CD4-positive, alpha-beta T cell treated with Interleukin-17A for 1 hour (primary cell): ENCODE measurements around the gene C1orf53.
"Not testable (repeated sequence)": the region's sequence is repeated elsewhere in the genome, so short reads cannot be mapped to it uniquely, and the experiment has no call there.

Source experiments
- DNase-seq: peaks from one replicate; pipeline ENCODE4 v3.0.0-alpha.2; 2020

The C1orf53 gene

GRCh38 chr1:197902454-197903195, at the start of gene C1orf53:
TSS of gene C1orf53 (plus strand) at chr1:197902630. CDS start at chr1:197902650, 20 bp downstream.
- peak; percentile 78 for DNase-seq

GRCh38 chr1:197855751-197856150, 46.7 kb upstream of the C1orf53 start:
- not testable (repeated sequence) for DNase-seq

GRCh38 chr1:197857477-197857876, 45.0 kb upstream of the C1orf53 start:
- no peak for DNase-seq

- no peak for DNase-seq
These were observed 43.4 kb upstream of the C1orf53 start for GRCh38 chr1:197859024-197859423.

GRCh38 chr1:197862221-197862620, 40.2 kb upstream of the C1orf53 start:
- no peak for DNase-seq

- DNase-seq = no peak
These were observed 39.8 kb upstream of the C1orf53 start for GRCh38 chr1:197862671-197863070.

- DNase-seq = no peak
These were observed 36.6 kb upstream of the C1orf53 start for GRCh38 chr1:197865809-197866208.

GRCh38 chr1:197868751-197869489, 33.5 kb upstream of the C1orf53 start:
- DNase-seq = peak; percentile 68

GRCh38 chr1:197869490-197870077, 32.8 kb upstream of the C1orf53 start:
- DNase-seq = no peak

- no peak for DNase-seq
These were observed 25.5 kb upstream of the C1orf53 start for GRCh38 chr1:197876894-197877293.

- not testable (repeated sequence) for DNase-seq
These were observed 22.0 kb upstream of the C1orf53 start for GRCh38 chr1:197880385-197880784.

- not testable (repeated sequence) for DNase-seq
These were observed 20.2 kb upstream of the C1orf53 start for GRCh38 chr1:197882241-197882640.

- no peak for DNase-seq
These were observed 18.3 kb upstream of the C1orf53 start for GRCh38 chr1:197884173-197884572.

GRCh38 chr1:197890936-197891335, 11.5 kb upstream of the C1orf53 start:
- no peak for DNase-seq

- DNase-seq = no peak
These were observed 9.7 kb upstream of the C1orf53 start for GRCh38 chr1:197892684-197893083.

GRCh38 chr1:197896301-197896700, 6.1 kb upstream of the C1orf53 start:
- no peak for DNase-seq

- no peak for DNase-seq
These were observed 3.4 kb upstream of the C1orf53 start for GRCh38 chr1:197899037-197899436.

- DNase-seq = no peak
These were observed 338 bp upstream of the C1orf53 start for GRCh38 chr1:197902131-197902453.

GRCh38 chr1:197903196-197903514, 725 bp downstream of the C1orf53 start:
- DNase-seq = no peak

GRCh38 chr1:197904126-197904787, 1.8 kb downstream of the C1orf53 start:
- DNase-seq = no peak

GRCh38 chr1:197905699-197906351, 3.4 kb downstream of the C1orf53 start:
- no peak for DNase-seq

GRCh38 chr1:197907846-197908616, 5.6 kb downstream of the C1orf53 start:
- no peak for DNase-seq
